AG09319 (cell line): ENCODE measurements around the gene TMEM204.

Experiments
- DNase-seq: peaks from one replicate; pipeline ENCODE4 v3.0.0-alpha.2; 2010; ENCODE audit warnings: low read depth; ENCODE audit errors: extremely low read depth
- TF ChIP-seq, protein P1 (sequence below): IDR thresholded peaks from 2 replicates; pipeline ENCODE4 v1.5.1; 2011; ENCODE audit warnings: low read depth, mild to moderate bottlenecking, inconsistent platforms, low read length, moderate library complexity

TMEM204 gene

DNA sequence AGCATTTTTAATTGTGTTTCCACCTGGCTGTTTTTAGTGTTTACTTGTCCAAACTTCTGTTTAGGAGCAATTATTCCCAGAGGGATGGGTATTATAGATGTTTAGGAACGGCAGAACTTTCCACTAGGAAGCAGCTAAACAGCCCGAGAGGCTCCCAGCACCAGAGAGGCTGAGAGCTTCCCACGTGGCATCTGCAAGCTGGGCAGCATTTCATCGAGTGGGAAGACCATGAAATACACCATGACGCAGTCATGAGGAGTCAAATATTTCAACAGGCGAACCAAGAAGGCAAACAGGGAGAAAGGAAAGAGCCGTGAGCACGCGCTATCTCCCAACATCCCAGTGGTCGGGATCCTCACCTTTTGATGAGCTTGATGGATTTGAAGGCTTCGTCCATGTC, 24.1 kb downstream of the TMEM204 start:
- TF ChIP-seq, protein P1, sequence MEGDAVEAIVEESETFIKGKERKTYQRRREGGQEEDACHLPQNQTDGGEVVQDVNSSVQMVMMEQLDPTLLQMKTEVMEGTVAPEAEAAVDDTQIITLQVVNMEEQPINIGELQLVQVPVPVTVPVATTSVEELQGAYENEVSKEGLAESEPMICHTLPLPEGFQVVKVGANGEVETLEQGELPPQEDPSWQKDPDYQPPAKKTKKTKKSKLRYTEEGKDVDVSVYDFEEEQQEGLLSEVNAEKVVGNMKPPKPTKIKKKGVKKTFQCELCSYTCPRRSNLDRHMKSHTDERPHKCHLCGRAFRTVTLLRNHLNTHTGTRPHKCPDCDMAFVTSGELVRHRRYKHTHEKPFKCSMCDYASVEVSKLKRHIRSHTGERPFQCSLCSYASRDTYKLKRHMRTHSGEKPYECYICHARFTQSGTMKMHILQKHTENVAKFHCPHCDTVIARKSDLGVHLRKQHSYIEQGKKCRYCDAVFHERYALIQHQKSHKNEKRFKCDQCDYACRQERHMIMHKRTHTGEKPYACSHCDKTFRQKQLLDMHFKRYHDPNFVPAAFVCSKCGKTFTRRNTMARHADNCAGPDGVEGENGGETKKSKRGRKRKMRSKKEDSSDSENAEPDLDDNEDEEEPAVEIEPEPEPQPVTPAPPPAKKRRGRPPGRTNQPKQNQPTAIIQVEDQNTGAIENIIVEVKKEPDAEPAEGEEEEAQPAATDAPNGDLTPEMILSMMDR, result no peak

DNA sequence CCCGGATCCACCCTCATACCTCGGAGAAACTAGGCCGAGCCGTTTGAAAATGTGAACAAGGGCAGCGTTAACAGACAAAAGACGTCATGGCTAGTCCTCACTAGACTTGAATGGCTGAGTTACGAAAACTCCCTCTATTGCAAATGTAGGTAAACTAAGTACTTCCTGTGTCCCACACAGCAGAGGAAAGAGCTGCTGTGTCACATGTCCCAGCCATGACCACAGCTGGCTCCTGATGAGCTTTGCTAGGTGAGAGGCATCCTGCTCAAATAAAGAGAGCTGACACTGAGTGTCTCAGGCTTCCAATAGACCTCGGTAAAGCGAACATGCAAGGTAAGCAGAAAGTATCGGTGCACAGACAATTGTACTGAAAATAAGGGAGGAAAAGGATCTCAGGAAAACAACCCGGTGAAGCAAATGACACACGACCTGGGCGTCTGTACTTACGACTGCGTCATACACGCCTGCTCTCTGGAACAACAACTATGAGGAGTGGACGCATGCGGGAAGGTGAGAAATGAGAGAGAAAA, 26.0 kb downstream of the TMEM204 start:
- TF ChIP-seq, protein P1, result no peak
- no peak for DNase-seq

More for the DNA sequence above, 24.1 kb downstream of the TMEM204 start:
- DNase-seq, result no peak

DNA sequence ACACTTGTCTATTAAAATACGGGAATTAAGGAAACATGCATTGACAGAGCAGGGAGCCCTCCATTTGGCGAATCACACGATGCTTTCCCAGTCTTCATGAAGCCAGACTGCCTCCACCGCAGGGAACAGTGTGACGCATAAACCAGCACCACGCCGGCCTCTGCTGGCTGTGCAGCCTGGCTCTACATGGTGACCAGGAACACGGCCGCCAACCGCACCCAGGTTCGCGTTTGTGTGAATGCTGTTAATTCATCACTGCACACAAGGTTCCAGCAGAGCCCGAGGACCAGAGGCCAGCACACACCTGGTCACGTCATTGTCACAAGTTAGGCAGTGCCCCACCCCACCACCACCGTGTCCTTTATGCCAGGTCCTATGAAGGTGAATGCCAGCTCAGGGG, 26.7 kb downstream of the TMEM204 start:
- no peak for DNase-seq
- TF ChIP-seq, protein P1, result no peak

DNA sequence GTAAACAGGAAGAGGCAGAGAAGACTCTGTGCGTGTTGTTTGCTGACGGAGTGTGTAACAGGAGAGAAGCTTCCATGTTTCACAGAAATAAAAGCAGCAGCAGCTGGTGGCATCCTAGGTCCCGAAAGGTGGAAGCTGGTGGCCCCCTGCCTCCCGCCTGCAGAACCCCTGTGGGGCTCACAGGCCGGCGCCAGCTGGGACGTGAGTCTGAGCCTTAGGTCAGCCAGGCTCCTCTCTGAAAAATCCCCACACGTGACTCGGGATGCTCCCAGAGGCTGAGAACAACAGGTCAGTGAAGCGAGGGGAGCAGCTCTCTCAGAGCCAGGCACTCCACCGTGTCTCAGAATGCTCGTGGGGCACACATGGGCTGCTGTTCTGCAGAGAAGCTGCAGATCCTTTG, 27.4 kb downstream of the TMEM204 start:
- TF ChIP-seq, protein P1, result no peak
- no peak for DNase-seq

DNA sequence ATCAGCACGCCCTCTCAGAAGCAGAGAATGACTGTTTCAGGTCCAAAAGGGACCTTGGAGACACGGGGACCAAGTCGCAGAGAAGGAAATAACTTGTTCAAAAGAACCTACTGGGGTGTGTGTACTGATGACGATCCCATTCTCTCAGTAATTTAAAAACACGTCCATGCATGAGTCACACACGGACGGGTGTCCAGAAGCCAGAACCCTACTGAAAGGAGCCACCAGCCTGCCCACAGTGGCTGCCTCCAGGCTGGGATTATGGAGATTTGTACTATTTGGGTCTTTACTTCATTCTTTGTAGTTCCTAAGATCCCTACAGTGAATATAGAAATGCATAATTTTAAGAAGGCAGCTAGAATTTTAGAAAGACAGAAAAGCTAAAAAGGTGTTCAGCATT, 27.8 kb downstream of the TMEM204 start:
- DNase-seq, result no peak
- TF ChIP-seq, protein P1, result no peak

DNA sequence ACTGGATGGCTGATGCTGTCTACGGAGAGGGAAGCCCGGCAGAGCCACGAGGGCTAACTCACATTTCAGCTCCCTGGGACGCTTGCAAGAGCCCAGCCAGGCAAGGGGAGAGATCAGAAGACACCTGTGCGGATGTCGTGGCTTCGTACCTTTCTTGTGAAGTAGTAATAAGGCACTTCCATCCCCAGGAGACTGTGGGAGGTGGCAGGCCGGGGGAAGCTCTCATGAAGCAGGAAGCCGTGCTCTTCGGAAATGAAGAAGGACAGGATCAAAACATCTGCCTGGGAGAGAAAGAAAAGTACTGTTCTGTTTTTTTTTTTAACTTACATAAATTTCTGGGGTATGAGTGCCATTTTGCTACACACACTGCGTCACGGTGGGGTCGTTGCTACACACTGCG, 28.4 kb downstream of the TMEM204 start:
- TF ChIP-seq, protein P1, result no peak

DNA sequence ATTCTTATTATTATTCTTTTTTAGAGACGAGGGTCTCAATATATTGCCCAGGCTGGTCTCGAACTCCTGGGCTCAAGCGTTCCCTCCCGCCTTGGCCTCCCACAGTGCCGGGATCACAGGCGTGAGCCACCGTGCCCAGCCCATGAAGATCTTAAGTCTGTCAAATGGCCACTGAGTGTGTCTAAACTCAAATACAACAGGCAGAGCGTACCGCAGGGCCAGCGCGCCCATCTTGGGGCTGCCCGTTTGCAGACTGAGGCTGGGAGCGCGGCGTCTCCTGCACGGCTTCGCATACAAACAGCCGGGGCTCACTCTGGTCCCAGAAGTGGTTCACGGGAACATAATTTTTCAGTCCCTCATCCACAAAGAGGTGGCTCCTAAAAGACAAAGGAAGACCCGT, 30.3 kb downstream of the TMEM204 start:
- TF ChIP-seq, protein P1, result no peak
- DNase-seq, result no peak

More for the DNA sequence above, 28.4 kb downstream of the TMEM204 start:
- DNase-seq, result no peak
